ENCODE data around the gene PLBD2. TPM values are rescaled to one million over a fixed set of nuclear protein-coding genes. Genes with fewer than 3 reads are reported as not detected.

Gene PLBD2
- total RNA-seq, 1 donor from 2014 or later: 52.2 TPM

DNA sequence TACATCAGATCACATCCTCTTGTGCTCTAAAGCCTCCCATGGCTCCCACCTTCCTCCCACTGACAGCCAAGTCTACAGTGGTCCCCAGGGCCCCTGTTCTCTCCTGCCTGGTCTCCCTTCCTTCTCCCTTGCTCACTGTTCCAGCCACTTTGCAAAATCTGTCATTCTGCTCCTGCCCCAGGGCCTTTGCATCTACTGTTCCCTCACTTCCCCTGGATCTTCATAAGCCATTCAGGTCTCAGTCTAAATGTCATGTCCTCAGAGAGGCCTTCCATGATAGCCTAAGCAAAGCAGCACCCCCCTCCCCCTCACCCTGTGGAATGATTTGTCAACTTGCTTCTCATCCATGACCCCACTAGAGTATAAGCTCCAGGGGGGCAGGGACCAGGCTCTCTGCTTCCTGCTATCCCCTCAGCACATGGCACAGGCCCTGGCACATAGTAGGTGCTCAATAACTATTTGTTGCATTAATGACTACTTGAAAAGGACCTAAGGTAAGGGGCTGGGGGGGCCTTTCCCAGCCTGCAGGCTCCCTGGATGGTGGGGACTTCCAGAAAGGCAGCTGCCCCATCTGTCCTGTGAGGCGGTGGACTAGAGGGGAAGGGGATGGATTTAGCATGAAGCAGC is 28.5 kb upstream of the PLBD2 start:
- Histone ChIP-seq H3K36me3 (ENCODE audit: insufficient read depth, low read length) (no peaks in the 10 kb centered on the region), H4K20me1 (ENCODE audit: insufficient read depth, low read length) (no peaks in the 10 kb centered on the region), H3K27ac (ENCODE audit: low read depth, low read length) (no peak overlapping the region), H3K4me2 (ENCODE audit: low read length) (no peak overlapping the region), H3K4me1 (ENCODE audit: insufficient read depth, low read length) (peaks cover 8% of the 10 kb centered on the region), H3K9ac (ENCODE audit: low read length) (no peak overlapping the region), H3K79me2 (ENCODE audit: insufficient read depth, low read length) (no peaks in the 10 kb centered on the region), H2AFZ (ENCODE audit: low read depth, low read length) (no peak overlapping the region), H3K4me3 (ENCODE audit: insufficient read depth, low read depth, low read length) (no peak overlapping the region), H3K27me3 (ENCODE audit: insufficient read depth, low read length) (no peaks in the 10 kb centered on the region), H3K9me3 (ENCODE audit: insufficient read depth, low read depth, low read length) (no peaks in the 10 kb centered on the region)
- H3K27ac Mint-ChIP-seq (ENCODE audit: unreplicated experiment): peak overlapping the region; percentile 41
- TF ChIP-seq, protein P1, sequence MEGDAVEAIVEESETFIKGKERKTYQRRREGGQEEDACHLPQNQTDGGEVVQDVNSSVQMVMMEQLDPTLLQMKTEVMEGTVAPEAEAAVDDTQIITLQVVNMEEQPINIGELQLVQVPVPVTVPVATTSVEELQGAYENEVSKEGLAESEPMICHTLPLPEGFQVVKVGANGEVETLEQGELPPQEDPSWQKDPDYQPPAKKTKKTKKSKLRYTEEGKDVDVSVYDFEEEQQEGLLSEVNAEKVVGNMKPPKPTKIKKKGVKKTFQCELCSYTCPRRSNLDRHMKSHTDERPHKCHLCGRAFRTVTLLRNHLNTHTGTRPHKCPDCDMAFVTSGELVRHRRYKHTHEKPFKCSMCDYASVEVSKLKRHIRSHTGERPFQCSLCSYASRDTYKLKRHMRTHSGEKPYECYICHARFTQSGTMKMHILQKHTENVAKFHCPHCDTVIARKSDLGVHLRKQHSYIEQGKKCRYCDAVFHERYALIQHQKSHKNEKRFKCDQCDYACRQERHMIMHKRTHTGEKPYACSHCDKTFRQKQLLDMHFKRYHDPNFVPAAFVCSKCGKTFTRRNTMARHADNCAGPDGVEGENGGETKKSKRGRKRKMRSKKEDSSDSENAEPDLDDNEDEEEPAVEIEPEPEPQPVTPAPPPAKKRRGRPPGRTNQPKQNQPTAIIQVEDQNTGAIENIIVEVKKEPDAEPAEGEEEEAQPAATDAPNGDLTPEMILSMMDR (IDR thresholded peaks at IDR 0.05; ENCODE audit: insufficient read depth, low read depth, low read length): no peak
- no peak for TF ChIP-seq EZH2 (IDR thresholded peaks at IDR 0.05; ENCODE audit: insufficient read depth, low read length)
- FAIRE-seq (no peak), DNase-seq (ENCODE audit: low read depth) (no peak)
- H3K9me3 Mint-ChIP-seq (ENCODE audit: unreplicated experiment): no peaks in the 10 kb centered on the region
- H3K4me3 Mint-ChIP-seq (ENCODE audit: unreplicated experiment): peak overlapping the region; percentile 8
- peaks cover 5% of the 10 kb centered on the region for H3K27me3 Mint-ChIP-seq (ENCODE audit: low read depth, unreplicated experiment)
- peaks cover 7% of the 10 kb centered on the region for H3K4me1 Mint-ChIP-seq (ENCODE audit: low read depth, unreplicated experiment)
- H3K36me3 Mint-ChIP-seq (ENCODE audit: low read depth, unreplicated experiment): no peaks in the 10 kb centered on the region

DNA sequence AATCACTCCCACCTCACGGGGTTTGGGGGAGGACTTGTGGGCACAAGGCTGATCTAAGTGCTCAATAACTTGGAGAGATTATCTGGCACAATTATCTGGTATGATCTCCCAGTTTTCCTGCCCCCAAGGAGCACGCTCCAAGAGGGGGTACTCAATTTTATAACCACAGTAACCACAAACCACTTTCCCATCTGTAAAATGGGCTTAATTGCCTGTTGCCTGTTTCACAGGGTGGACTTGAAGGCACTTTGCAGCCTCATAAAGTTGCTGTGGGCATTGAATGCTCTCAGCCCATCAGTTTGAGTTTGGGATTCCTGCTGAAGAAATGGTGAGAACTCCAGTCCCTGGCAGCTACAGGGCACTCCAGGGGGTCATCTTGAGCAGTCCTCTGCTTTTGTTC is 27.9 kb upstream of the PLBD2 start:
- Histone ChIP-seq H3K27me3 (ENCODE audit: insufficient read depth, low read length) (no peaks in the 10 kb centered on the region), H3K4me1 (ENCODE audit: insufficient read depth, low read length) (peaks cover 8% of the 10 kb centered on the region), H3K4me3 (ENCODE audit: insufficient read depth, low read depth, low read length) (no peak overlapping the region), H4K20me1 (ENCODE audit: insufficient read depth, low read length) (no peaks in the 10 kb centered on the region), H2AFZ (ENCODE audit: low read depth, low read length) (no peak overlapping the region), H3K4me2 (ENCODE audit: low read length) (no peak overlapping the region), H3K36me3 (ENCODE audit: insufficient read depth, low read length) (no peaks in the 10 kb centered on the region), H3K9me3 (ENCODE audit: insufficient read depth, low read depth, low read length) (no peaks in the 10 kb centered on the region), H3K79me2 (ENCODE audit: insufficient read depth, low read length) (no peaks in the 10 kb centered on the region), H3K27ac (ENCODE audit: low read depth, low read length) (no peak overlapping the region), H3K9ac (ENCODE audit: low read length) (no peak overlapping the region)
- no peak for FAIRE-seq
- no peak for DNase-seq (ENCODE audit: low read depth)
- Mint-ChIP-seq H3K9me3 (ENCODE audit: unreplicated experiment) (no peaks in the 10 kb centered on the region), H3K4me1 (ENCODE audit: low read depth, unreplicated experiment) (peaks cover 7% of the 10 kb centered on the region), H3K4me3 (ENCODE audit: unreplicated experiment) (no peak overlapping the region), H3K36me3 (ENCODE audit: low read depth, unreplicated experiment) (no peaks in the 10 kb centered on the region), H3K27me3 (ENCODE audit: low read depth, unreplicated experiment) (peaks cover 5% of the 10 kb centered on the region), H3K27ac (ENCODE audit: unreplicated experiment) (no peak overlapping the region)
- TF ChIP-seq, protein P1 (IDR thresholded peaks at IDR 0.05; ENCODE audit: insufficient read depth, low read depth, low read length): no peak
- no peak for TF ChIP-seq EZH2 (IDR thresholded peaks at IDR 0.05; ENCODE audit: insufficient read depth, low read length)

DNA sequence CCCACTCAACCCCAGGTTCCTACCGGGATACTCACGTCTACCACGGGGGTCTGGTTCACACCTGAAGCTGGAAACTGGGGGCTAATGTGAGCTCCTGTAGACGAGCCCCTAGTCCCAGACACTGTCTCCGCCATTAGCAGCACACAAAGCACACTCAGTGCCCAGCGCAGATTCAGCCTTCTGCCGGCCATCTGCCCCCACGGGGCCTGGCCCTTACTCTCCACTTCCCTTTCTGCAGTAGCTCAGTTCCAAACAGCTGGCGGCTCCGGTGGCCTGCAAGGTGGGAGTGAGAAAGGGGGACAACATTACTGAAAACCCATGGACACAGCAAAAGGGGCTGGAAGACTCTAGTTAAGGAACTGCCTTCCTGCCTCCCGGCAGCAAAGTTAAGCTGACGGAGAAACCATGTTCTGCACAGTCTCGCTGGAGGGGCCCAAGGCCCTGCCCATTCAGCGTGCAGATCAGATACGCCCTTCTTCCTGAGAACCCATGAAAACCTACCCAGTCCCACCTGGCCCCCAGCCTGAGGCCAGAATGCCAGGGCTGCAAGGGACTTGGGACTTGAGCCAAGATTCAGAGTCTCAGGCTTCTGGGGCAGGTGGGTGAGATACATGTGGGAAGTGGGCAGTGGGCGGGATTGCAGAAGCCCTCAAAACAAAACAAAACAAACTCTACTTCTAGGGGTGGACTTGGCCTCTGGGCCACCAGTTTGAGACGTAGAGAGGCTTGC is 25.5 kb upstream of the PLBD2 start:
- no peak overlapping the region for H3K9ac ChIP-seq (ENCODE audit: low read length)
- no peaks in the 10 kb centered on the region for H4K20me1 ChIP-seq (ENCODE audit: insufficient read depth, low read length)
- Mint-ChIP-seq H3K27ac (ENCODE audit: unreplicated experiment) (no peak overlapping the region), H3K36me3 (ENCODE audit: low read depth, unreplicated experiment) (no peaks in the 10 kb centered on the region), H3K9me3 (ENCODE audit: unreplicated experiment) (no peaks in the 10 kb centered on the region), H3K27me3 (ENCODE audit: low read depth, unreplicated experiment) (peaks cover 12% of the 10 kb centered on the region), H3K4me3 (ENCODE audit: unreplicated experiment) (no peak overlapping the region), H3K4me1 (ENCODE audit: low read depth, unreplicated experiment) (peaks cover 2% of the 10 kb centered on the region)
- H3K4me2 ChIP-seq (ENCODE audit: low read length): peak overlapping the region; percentile 90
- no peak overlapping the region for H2AFZ ChIP-seq (ENCODE audit: low read depth, low read length)
- no peaks in the 10 kb centered on the region for H3K79me2 ChIP-seq (ENCODE audit: insufficient read depth, low read length)
- no peak overlapping the region for H3K4me3 ChIP-seq (ENCODE audit: insufficient read depth, low read depth, low read length)
- no peak for FAIRE-seq
- H3K4me1 ChIP-seq (ENCODE audit: insufficient read depth, low read length): peaks cover 8% of the 10 kb centered on the region
- H3K9me3 ChIP-seq (ENCODE audit: insufficient read depth, low read depth, low read length): no peaks in the 10 kb centered on the region
- no peaks in the 10 kb centered on the region for H3K27me3 ChIP-seq (ENCODE audit: insufficient read depth, low read length)
- H3K36me3 ChIP-seq (ENCODE audit: insufficient read depth, low read length): no peaks in the 10 kb centered on the region
- DNase-seq (ENCODE audit: low read depth): no peak
- no peak for TF ChIP-seq EZH2 (IDR thresholded peaks at IDR 0.05; ENCODE audit: insufficient read depth, low read length)
- TF ChIP-seq, protein P1 (IDR thresholded peaks at IDR 0.05; ENCODE audit: insufficient read depth, low read depth, low read length): no peak
- no peak overlapping the region for H3K27ac ChIP-seq (ENCODE audit: low read depth, low read length)

Data from astrocyte (in vitro differentiated cells and primary cell).